Endothelial cell of umbilical vein (primary cell): ENCODE measurements around the gene TECTB. TPM values are rescaled to one million over a fixed set of nuclear protein-coding genes. Genes with fewer than 3 reads are reported as not detected.

Experiments used
- BruUV-seq: library from RNA; stranded (reverse); fragments of 400-500 nt; replicated peaks from 2 replicates; lab custom pipeline; 2021; lab: Mats Ljungman, UMichigan
- CTCF ChIA-PET: fragments of 300-600, 350-600 bp; sonication (Branson Sonifier 250); formaldehyde crosslinking; loops from one replicate; lab custom pipeline; 2021; ENCODE audit warnings: antibody characterized with exemption, inconsistent platforms; lab: Charles Lee
- POLR2A ChIA-PET: fragments of 300-600, 350-600 bp; sonication (Branson Sonifier 250); formaldehyde crosslinking; loops from one replicate; lab custom pipeline; 2021; ENCODE audit warnings: antibody characterized with exemption, inconsistent platforms; lab: Charles Lee
- DNase-seq: peaks from one replicate; pipeline ENCODE4 v3.0.0-alpha.2; 2011; ENCODE audit warnings: low read depth, low spot score
- FAIRE-seq: peaks from 2 replicates; lab custom pipeline; 2011; peaks lifted over from hg19 to GRCh38; lab: Jason Lieb, UNC
- H2AFZ ChIP-seq: 2 replicates; pipeline ENCODE4 v1.6.0; 2012; ENCODE audit warnings: low read depth, low read length, control low read depth, inconsistent platforms
- H3K27ac ChIP-seq: 2 replicates; pipeline ENCODE4 v1.5.1; 2011; ENCODE audit warnings: low read depth, mild to moderate bottlenecking, control low read depth, low read length, moderate library complexity; ENCODE audit not compliant: insufficient read depth
- H3K27me3 ChIP-seq, 2 experiments: 2 replicates each; pipeline versions ENCODE4 v1.6.0 to v1.6.1; 2011; ENCODE audit warnings: low read length in 2 of 2, mixed read lengths in 1 of 2; ENCODE audit not compliant: control insufficient read depth in 2 of 2, insufficient read depth in 2 of 2
- H3K36me3 ChIP-seq, 2 experiments: 2 replicates in 1 of 2; 3 replicates in 1 of 2; pipeline ENCODE4 v1.5.1; 2011; ENCODE audit warnings: low read length in 2 of 2, mild to moderate bottlenecking in 1 of 2, moderate library complexity in 1 of 2; ENCODE audit not compliant: control insufficient read depth in 2 of 2, insufficient read depth in 2 of 2; ENCODE audit errors: extremely low read depth in 1 of 2
- H3K4me1 ChIP-seq: 3 replicates; pipeline ENCODE4 v1.5.1; 2011; ENCODE audit warnings: mild to moderate bottlenecking, low read length; ENCODE audit not compliant: control insufficient read depth, insufficient read depth; ENCODE audit errors: extremely low read depth
- H3K4me2 ChIP-seq: 2 replicates; pipeline ENCODE4 v1.6.1; 2011; ENCODE audit warnings: low read length, control low read depth, mixed read lengths; ENCODE audit not compliant: insufficient read depth
- H3K4me3 ChIP-seq, 3 experiments: fragments of 200-600 bp in 1 of 3; sonication (generic), shearing (Covaris generic) in 1 of 3; replicated peaks in 1 of 3; 2 replicates each; pipeline ENCODE4 v1.5.1; 2011 to 2016; ENCODE audit warnings: control low read depth in 3 of 3, low read length in 3 of 3, mild to moderate bottlenecking in 2 of 3, inconsistent platforms in 1 of 3, low read depth in 1 of 3, moderate library complexity in 1 of 3; ENCODE audit not compliant: insufficient read depth in 1 of 3
- H3K79me2 ChIP-seq: 2 replicates; pipeline ENCODE4 v1.6.0; 2012; ENCODE audit warnings: low read length, inconsistent platforms; ENCODE audit not compliant: control insufficient read depth, insufficient read depth
- H3K9ac ChIP-seq: replicated peaks from 2 replicates; pipeline ENCODE3; 2011; ENCODE audit warnings: low read length, control low read depth; ENCODE audit not compliant: insufficient read depth; ENCODE audit errors: extremely low read depth
- H3K9me1 ChIP-seq: replicated peaks from 3 replicates; pipeline ENCODE4 v1.6.0; 2011; ENCODE audit warnings: mild to moderate bottlenecking, low read length; ENCODE audit not compliant: control insufficient read depth, insufficient read depth; ENCODE audit errors: extremely low read depth
- H3K9me3 ChIP-seq: replicated peaks from 2 replicates; pipeline ENCODE4 v1.5.1; 2012; ENCODE audit warnings: low read length, inconsistent platforms; ENCODE audit not compliant: control insufficient read depth, insufficient read depth
- H4K20me1 ChIP-seq: replicated peaks from 2 replicates; pipeline ENCODE3; 2011; ENCODE audit warnings: mild to moderate bottlenecking, low read length; ENCODE audit not compliant: control insufficient read depth, insufficient read depth; ENCODE audit errors: extremely low read depth
- CTCF ChIP-seq, 2 donors: IDR thresholded peaks; 1 replicate in 1 of 2; 2 replicates in 1 of 2; pipeline ENCODE4 v1.5.1; 2011; ENCODE audit warnings: low read length in 2 of 2, mild to moderate bottlenecking in 2 of 2, moderate library complexity in 2 of 2, control low read depth in 1 of 2, inconsistent platforms in 1 of 2, low read depth in 1 of 2; ENCODE audit not compliant: insufficient read depth in 1 of 2; ENCODE audit errors: extremely low read depth in 1 of 2
- EZH2 ChIP-seq: IDR thresholded peaks from 2 replicates; pipeline ENCODE4 v1.6.1; 2012; ENCODE audit warnings: borderline replicate concordance, low read depth, mild to moderate bottlenecking, moderate library complexity, low read length, inconsistent platforms; ENCODE audit not compliant: severe bottlenecking
- FOS ChIP-seq: IDR thresholded peaks from 2 replicates; pipeline ENCODE4 v1.6.1; 2011; ENCODE audit warnings: mild to moderate bottlenecking, low read length, moderate library complexity, borderline replicate concordance; ENCODE audit not compliant: insufficient read depth
- GATA2 ChIP-seq: IDR thresholded peaks from 2 replicates; pipeline ENCODE4 v1.7.0; 2011; ENCODE audit warnings: low read depth, mild to moderate bottlenecking, moderate library complexity, mixed read lengths, low read length; ENCODE audit not compliant: insufficient read length, insufficient read depth
- JUN ChIP-seq: IDR thresholded peaks from 2 replicates; pipeline ENCODE4 v1.6.1; 2011; ENCODE audit warnings: borderline replicate concordance, low read depth; ENCODE audit not compliant: insufficient read length, insufficient read depth
- MYC ChIP-seq: IDR thresholded peaks from one replicate; pipeline ENCODE4 v1.6.1; 2011; ENCODE audit warnings: mild to moderate bottlenecking, low read depth, low read length
- POLR2A ChIP-seq: IDR thresholded peaks from 2 replicates; pipeline ENCODE4 v1.6.1; 2012; ENCODE audit warnings: low read depth, mild to moderate bottlenecking, control low read depth, low read length
- POLR2AphosphoS5 ChIP-seq: IDR thresholded peaks from 2 replicates; pipeline ENCODE4 v1.6.1; 2012; ENCODE audit warnings: low read depth, mild to moderate bottlenecking, control low read depth, low read length, moderate library complexity; ENCODE audit not compliant: insufficient read depth
- dilution Hi-C: fragments of 300-500 bp; cut with MboI; formaldehyde crosslinking; loops from one replicate; pipeline ENCODE4 v1.15.0; 2019; ENCODE audit warnings: low sequenced_read_pairs; ENCODE audit not compliant: extremely low pct_ligation_motif_present
- intact Hi-C: fragments of 100-400 bp; cut with micrococcal nuclease; formaldehyde crosslinking; loops from one replicate; pipeline ENCODE4 v1.10.0; 2022
- polyA plus RNA-seq, 4 experiments: library from polyadenylated mRNA; depleted of rRNA in 3 of 4; stranded (reverse) in 3 of 4; unstranded in 1 of 4; fragments of >200 nt; gene quantifications; 2 replicates each; pipeline versions ENCODE4 v1.2.1 to v1.2.3, GENCODE V29; 2011 to 2012; ENCODE audit warnings: missing spikeins in 1 of 4
- total RNA-seq: library from RNA; stranded (reverse); gene quantifications from 2 replicates; pipeline ENCODE4 v1.2.3, GENCODE V29; 2021
- TF ChIP-seq, protein P1 (sequence below): IDR thresholded peaks from 2 replicates; pipeline ENCODE4 v1.6.1; 2011; ENCODE audit not compliant: insufficient read depth, insufficient read length

TECTB gene
- total and polyA plus RNA-seq, 2 donors (not counting 3 experiments of a cell fraction or from before 2014, with no cell fraction given): not detected

DNA sequence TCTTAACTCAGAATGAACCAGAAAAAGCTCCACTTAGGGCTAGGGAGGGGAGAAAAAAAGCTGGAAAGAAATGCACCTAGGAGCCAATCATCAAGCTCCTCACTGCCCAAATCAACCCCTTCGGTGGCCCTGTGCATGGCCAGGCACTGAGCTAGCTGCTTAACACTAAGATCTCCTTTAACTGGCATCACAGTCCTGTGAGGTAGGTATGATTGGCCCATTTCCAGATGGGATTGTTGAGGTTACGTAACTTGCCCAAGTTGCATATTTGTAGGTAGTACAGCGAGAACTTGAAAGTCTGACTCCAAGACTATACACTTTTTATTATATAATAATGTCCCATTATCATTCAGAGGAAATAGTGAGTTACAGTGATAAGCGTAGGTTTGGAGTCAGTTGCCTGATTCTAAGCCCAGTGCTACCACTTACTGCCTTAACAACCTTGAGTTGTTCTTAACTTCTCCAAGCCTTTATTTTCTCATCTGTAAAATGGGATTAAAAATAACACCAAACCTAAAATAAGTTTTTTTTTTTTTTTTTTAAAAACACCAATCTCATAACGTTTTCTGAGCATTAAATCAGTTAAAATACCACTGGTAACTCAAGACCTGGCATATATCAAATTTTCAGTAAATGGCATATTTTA lies 53.5 kb downstream of the TECTB start:
- BruUV-seq: no TSS peak
- FAIRE-seq (no peak), DNase-seq (no peak)
- Histone ChIP-seq H3K4me3 (no peak overlapping the region), H3K9me1 (no peaks in the 10 kb centered on the region), H3K4me1 (no peaks in the 10 kb centered on the region), H4K20me1 (no peaks in the 10 kb centered on the region), H3K4me2 (no peak overlapping the region), H3K79me2 (no peaks in the 10 kb centered on the region), H3K36me3 (no peaks in the 10 kb centered on the region), H2AFZ (no peak overlapping the region), H3K27ac (no peak overlapping the region), H3K27me3 (peaks cover 4 to 7% of the 10 kb centered on the region in 2 experiments), H3K9ac (no peak overlapping the region), H3K9me3 (no peaks in the 10 kb centered on the region)
- intact Hi-C loops: no loop called here
- dilution Hi-C loops: no loop called here
- ChIA-PET POLR2A (no interaction called here), CTCF (no interaction called here)
- TF ChIP-seq POLR2AphosphoS5 (no peak), CTCF (IDR thresholded peaks at IDR 0.05; ENCODE audit: extremely low read depth in 1 of 2, insufficient read depth in 1 of 2, low read depth in 1 of 2, low read length in 2 of 2) (no peak), POLR2A (no peak), EZH2 (no peak), FOS (no peak), GATA2 (no peak), MYC (no peak), JUN (no peak)
- TF ChIP-seq, protein P1, sequence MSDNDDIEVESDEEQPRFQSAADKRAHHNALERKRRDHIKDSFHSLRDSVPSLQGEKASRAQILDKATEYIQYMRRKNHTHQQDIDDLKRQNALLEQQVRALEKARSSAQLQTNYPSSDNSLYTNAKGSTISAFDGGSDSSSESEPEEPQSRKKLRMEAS: no peak
